ENCODE measurements around the gene FOXD4L1. TPM values are rescaled to one million over a fixed set of nuclear protein-coding genes. Genes with fewer than 3 reads are reported as not detected.
"Not testable (repeated sequence)": the region's sequence is repeated elsewhere in the genome, so short reads cannot be mapped to it uniquely, and the experiment has no call there.

Gene FOXD4L1
- total RNA-seq, 2 donors from 2014 or later = 0.11 to 0.32 TPM

- H3K4me1 Mint-ChIP-seq; H3K4me3 Mint-ChIP-seq; H3K9me3 Mint-ChIP-seq; H3K36me3 Mint-ChIP-seq (ENCODE audit: low read depth); H3K27ac Mint-ChIP-seq: not testable (repeated sequence)
- H3K27me3 Mint-ChIP-seq = peaks cover 20% of the 10 kb centered on the region
- peak; percentile 19 for ATAC-seq (replicated peaks)
Measured at GRCh38 chr2:113511859-113512258, 13.4 kb downstream of the FOXD4L1 start.

DNA sequence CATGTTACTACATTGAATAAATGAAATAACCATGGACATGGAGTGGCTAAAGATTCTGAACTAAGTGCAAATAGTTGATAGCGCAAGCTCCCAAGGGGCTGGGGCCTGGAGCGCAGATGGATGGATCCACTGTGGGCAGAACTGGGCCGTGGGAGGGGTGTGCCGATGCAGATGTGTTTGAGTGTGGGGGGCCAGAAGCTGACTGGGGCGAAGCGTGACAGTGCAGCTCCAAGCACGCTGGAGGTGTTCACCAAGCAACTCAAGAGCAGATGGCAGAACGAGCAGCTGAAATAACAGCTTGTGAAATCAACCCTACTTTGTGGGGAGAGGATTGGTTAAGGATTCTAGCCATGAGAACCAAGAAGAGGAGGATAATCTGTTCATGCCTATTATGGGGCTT, 17.0 kb downstream of the FOXD4L1 start:
- not testable (repeated sequence) for H3K36me3 Mint-ChIP-seq (ENCODE audit: low read depth); H3K4me3 Mint-ChIP-seq; ATAC-seq (replicated peaks); H3K27ac Mint-ChIP-seq; H3K4me1 Mint-ChIP-seq; H3K27me3 Mint-ChIP-seq; H3K9me3 Mint-ChIP-seq

DNA sequence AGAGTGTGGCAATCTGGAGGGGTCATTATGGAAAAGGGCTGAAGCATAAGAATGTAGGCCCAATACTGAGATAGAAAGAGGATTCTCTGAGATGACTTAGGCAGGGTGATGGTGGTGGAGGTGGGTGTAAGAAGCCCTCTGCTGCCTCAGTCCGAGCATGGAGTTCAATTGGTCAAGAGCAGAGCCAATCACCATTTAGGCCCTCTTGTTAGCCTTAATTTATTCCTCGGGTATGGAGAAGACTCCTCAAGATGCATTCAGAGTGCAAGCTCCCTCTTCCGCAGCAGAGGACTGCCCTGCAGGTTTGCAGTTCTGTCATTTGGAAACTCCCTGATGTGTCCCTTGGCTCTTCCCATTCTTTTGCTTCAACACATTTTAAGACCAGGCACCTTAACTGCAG, 17.5 kb downstream of the FOXD4L1 start:
- ATAC-seq (replicated peaks); H3K36me3 Mint-ChIP-seq (ENCODE audit: low read depth); H3K4me3 Mint-ChIP-seq; H3K27ac Mint-ChIP-seq; H3K9me3 Mint-ChIP-seq; H3K4me1 Mint-ChIP-seq; H3K27me3 Mint-ChIP-seq: not testable (repeated sequence)

- not testable (repeated sequence) for H3K4me1 Mint-ChIP-seq; H3K27ac Mint-ChIP-seq; H3K36me3 Mint-ChIP-seq (ENCODE audit: low read depth); H3K27me3 Mint-ChIP-seq; H3K9me3 Mint-ChIP-seq; H3K4me3 Mint-ChIP-seq
- ATAC-seq (replicated peaks) = peak; percentile 82
Measured at GRCh38 chr2:113517025-113517424, 18.6 kb downstream of the FOXD4L1 start.

DNA sequence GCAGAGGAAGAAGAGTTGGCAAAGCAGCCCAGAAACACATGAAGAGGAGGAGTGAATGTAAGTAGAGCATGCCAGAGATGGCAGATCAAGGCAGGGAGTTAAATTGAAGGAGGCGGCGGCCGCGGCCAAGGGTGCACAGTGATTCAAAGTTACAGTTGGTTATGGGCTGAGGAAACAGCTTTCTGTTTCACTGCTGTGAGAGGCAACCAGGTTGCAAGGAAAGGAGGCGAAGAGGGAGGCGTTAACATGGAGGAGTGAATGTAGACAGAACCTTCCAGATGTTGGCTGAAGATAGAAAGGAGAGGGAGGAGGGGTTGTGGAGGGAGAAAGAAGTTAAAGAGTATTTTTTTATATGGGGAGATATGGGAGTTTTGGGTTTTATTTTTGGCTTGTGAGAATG, 22.4 kb downstream of the FOXD4L1 start:
- H3K27ac Mint-ChIP-seq; H3K36me3 Mint-ChIP-seq (ENCODE audit: low read depth); H3K9me3 Mint-ChIP-seq; H3K27me3 Mint-ChIP-seq; H3K4me3 Mint-ChIP-seq; H3K4me1 Mint-ChIP-seq: not testable (repeated sequence)
- peak; percentile 34 for ATAC-seq (replicated peaks)

- not testable (repeated sequence) for H3K4me3 Mint-ChIP-seq; H3K36me3 Mint-ChIP-seq (ENCODE audit: low read depth); H3K4me1 Mint-ChIP-seq; H3K27ac Mint-ChIP-seq; ATAC-seq (replicated peaks); H3K9me3 Mint-ChIP-seq; H3K27me3 Mint-ChIP-seq
Measured at GRCh38 chr2:113521492-113521891, 23.0 kb downstream of the FOXD4L1 start.

GRCh38 chr2:113524986-113525385, 26.5 kb downstream of the FOXD4L1 start:
- not testable (repeated sequence) for H3K9me3 Mint-ChIP-seq; ATAC-seq (replicated peaks); H3K4me3 Mint-ChIP-seq; H3K36me3 Mint-ChIP-seq (ENCODE audit: low read depth); H3K4me1 Mint-ChIP-seq; H3K27me3 Mint-ChIP-seq; H3K27ac Mint-ChIP-seq

DNA sequence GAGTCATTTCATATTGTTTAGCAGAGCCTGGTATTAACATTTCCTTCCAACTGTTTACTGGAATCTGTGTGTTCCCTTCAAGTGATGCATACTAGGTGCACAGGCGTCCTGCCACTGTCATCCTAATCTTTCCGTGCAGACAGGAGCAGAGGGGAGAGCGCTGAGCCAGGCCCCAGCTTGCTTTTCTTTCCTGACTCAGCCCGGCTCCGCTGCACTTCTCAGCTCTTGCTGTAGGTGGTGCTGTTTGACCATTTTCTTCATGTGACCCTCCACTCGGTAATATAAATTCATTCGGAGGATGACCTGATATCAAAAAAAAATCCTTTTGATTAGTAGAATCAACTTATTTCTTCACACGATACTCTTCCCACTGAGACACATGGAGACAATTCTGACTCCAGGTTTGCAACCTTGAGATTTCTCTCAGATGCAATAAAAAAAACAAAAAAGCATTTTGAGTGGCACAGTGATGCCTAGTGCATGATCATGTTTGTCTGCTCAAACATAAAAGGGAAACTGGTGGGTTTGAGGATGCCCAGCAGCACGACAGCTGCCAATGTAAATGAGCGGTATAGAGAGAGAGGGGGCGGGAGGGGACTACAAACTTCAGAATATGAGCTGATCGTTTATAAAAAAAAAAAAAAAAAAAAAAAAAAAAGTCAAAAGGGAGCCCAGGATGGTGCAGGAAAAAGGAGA, 29.0 kb downstream of the FOXD4L1 start:
- not testable (repeated sequence) for H3K27ac Mint-ChIP-seq; H3K4me1 Mint-ChIP-seq; H3K9me3 Mint-ChIP-seq; H3K27me3 Mint-ChIP-seq; H3K4me3 Mint-ChIP-seq; H3K36me3 Mint-ChIP-seq (ENCODE audit: low read depth)
- peak; percentile 81 for ATAC-seq (replicated peaks)

DNA sequence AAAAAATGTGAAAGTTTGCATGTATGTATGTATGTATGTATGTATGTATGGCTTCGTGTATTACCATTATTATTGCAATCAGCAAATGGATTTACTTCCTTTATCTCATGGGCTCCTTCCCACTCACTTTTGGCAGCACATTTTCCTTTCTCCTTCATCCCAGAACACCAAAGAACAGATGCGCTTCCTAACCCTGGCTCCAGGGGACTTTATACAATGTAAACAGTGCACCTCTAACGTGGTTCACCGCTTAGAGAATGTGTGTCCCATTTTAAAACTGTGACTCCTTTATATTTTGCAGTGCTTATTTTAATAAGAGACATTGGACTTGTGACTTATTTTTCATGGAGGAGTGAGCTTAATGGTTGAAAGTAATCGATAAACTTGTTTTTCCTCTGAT, 29.7 kb downstream of the FOXD4L1 start:
- H3K4me3 Mint-ChIP-seq, H3K27me3 Mint-ChIP-seq: not testable (repeated sequence)

GRCh38 chr2:113528904-113529303, 30.4 kb downstream of the FOXD4L1 start:
- not testable (repeated sequence) for H3K4me3 Mint-ChIP-seq; H3K4me1 Mint-ChIP-seq; H3K27me3 Mint-ChIP-seq; H3K27ac Mint-ChIP-seq; H3K9me3 Mint-ChIP-seq; ATAC-seq (replicated peaks); H3K36me3 Mint-ChIP-seq (ENCODE audit: low read depth)

More for the DNA sequence above, 29.7 kb downstream of the FOXD4L1 start:
- not testable (repeated sequence) for H3K4me1 Mint-ChIP-seq; ATAC-seq (replicated peaks); H3K27ac Mint-ChIP-seq; H3K36me3 Mint-ChIP-seq (ENCODE audit: low read depth); H3K9me3 Mint-ChIP-seq

GRCh38 chr2:113532991-113533390, 34.5 kb downstream of the FOXD4L1 start:
- not testable (repeated sequence) for H3K27ac Mint-ChIP-seq; ATAC-seq (replicated peaks); H3K9me3 Mint-ChIP-seq; H3K4me1 Mint-ChIP-seq; H3K4me3 Mint-ChIP-seq; H3K36me3 Mint-ChIP-seq (ENCODE audit: low read depth); H3K27me3 Mint-ChIP-seq

GRCh38 chr2:113536573-113536972, 38.1 kb downstream of the FOXD4L1 start:
- ATAC-seq (replicated peaks); H3K9me3 Mint-ChIP-seq; H3K27me3 Mint-ChIP-seq: not testable (repeated sequence)

GRCh38 chr2:113540834-113541203, 42.4 kb downstream of the FOXD4L1 start:
- not testable (repeated sequence) for ATAC-seq (replicated peaks); H3K27ac Mint-ChIP-seq; H3K27me3 Mint-ChIP-seq; H3K9me3 Mint-ChIP-seq; H3K4me1 Mint-ChIP-seq; H3K36me3 Mint-ChIP-seq (ENCODE audit: low read depth)
- peak overlapping the region; percentile 49 for H3K4me3 Mint-ChIP-seq

More at GRCh38 chr2:113536573-113536972, 38.1 kb downstream of the FOXD4L1 start:
- not testable (repeated sequence) for H3K4me3 Mint-ChIP-seq; H3K36me3 Mint-ChIP-seq (ENCODE audit: low read depth); H3K4me1 Mint-ChIP-seq; H3K27ac Mint-ChIP-seq

DNA sequence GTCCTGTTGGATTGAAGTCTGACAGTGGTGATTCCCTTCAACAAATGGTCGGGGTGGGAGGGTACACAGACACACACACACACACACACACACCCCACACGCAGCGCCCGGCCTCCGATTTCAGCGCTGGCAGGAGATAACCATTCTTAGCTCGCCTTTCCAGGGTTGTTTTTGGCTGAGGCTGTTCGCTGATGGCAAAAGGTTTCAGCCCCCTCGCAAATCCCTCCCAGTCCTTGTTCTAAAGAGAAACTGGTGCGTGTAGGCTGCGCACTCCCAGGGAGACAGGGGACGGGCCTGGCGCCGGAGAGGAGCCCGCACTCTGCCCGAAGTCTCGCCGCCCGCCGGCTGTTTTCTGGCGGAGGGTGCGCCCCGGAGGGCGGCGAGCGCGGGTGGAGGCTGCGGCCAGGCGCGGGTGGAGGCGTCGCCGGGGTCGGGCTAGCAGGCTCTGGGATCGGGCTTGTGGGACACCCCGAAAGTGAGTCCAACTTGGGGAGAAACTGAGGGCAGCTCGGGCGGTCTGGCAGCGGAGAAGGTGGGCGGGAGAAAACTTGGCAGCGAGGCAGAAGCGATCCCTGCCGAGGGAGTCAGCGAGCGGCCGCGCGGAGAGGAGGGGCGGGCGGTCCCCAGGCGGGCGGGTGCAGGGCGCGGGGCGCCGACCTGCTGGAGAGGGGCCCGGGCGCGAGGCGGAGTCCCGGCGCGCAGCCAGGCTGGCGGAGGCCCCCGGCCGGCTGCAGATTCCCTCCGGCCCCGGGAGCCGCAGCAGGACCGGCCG, 42.9 kb downstream of the FOXD4L1 start:
- H3K4me1 Mint-ChIP-seq; H3K9me3 Mint-ChIP-seq; H3K27me3 Mint-ChIP-seq; H3K27ac Mint-ChIP-seq; H3K36me3 Mint-ChIP-seq (ENCODE audit: low read depth): not testable (repeated sequence)
- H3K4me3 Mint-ChIP-seq = peak overlapping the region; percentile 49
- peak; percentile 53 for ATAC-seq (replicated peaks)

GRCh38 chr2:113541976-113542485, 43.6 kb downstream of the FOXD4L1 start:
- peak; percentile 48 for ATAC-seq (replicated peaks)
- H3K4me3 Mint-ChIP-seq = peak overlapping the region; percentile 73
- not testable (repeated sequence) for H3K36me3 Mint-ChIP-seq (ENCODE audit: low read depth)

More at GRCh38 chr2:113541976-113542485, 43.6 kb downstream of the FOXD4L1 start:
- not testable (repeated sequence) for H3K27me3 Mint-ChIP-seq, H3K27ac Mint-ChIP-seq, H3K4me1 Mint-ChIP-seq, H3K9me3 Mint-ChIP-seq
